ENCODE results near the gene PTPN6. TPM values are rescaled to one million over a fixed set of nuclear protein-coding genes. Genes with fewer than 3 reads are reported as not detected.

Gene PTPN6
- total and polyA plus RNA-seq, 2 of the 13 experiments (the other 11 are each of a cell fraction or from before 2014, with no cell fraction given): 10.5 to 10.6 TPM

- TF ChIP-seq ZNF263 (CRISPR knock-in tag; IDR thresholded peaks at IDR 0.05): peak; percentile 19; the same call in 1 of the 2 replicates
- peak; percentile 22 for TF ChIP-seq RBM22 (optimal IDR thresholded peaks at IDR 0.05; ENCODE audit: low read length)
- TF ChIP-seq TEF (CRISPR knock-in tag; IDR thresholded peaks at IDR 0.05): no peak
- peak in 1 of 2 experiments; percentile 53; a peak in 1 of 4 replicates for TF ChIP-seq POLR2A (IDR thresholded peaks at IDR 0.05; ENCODE audit: insufficient read depth in 1 of 2, low read depth in 2 of 2, low read length in 2 of 2)
- TF ChIP-seq ZNF446 (CRISPR knock-in tag; IDR thresholded peaks at IDR 0.05): 0 out of 2 replicates have a peak, but pooled peaks have one; percentile 39
- peak; percentile 45 for TF ChIP-seq POLR2AphosphoS5 (IDR thresholded peaks at IDR 0.05; ENCODE audit: low read depth, low read length)
- 0 out of 2 replicates have a peak, but pooled peaks have one; percentile 44 for TF ChIP-seq BCL3 (CRISPR knock-in tag; IDR thresholded peaks at IDR 0.05)
- TF ChIP-seq ONECUT2 (CRISPR knock-in tag; IDR thresholded peaks at IDR 0.05): no peak
- no peak for TF ChIP-seq CHD2 (IDR thresholded peaks at IDR 0.05; ENCODE audit: low read depth, low read length)
- peak; percentile 30; the same call in 1 of the 2 replicates for TF ChIP-seq ZC3H13 (CRISPR knock-in tag; IDR thresholded peaks at IDR 0.05)
- TF ChIP-seq KDM6A (CRISPR knock-in tag; IDR thresholded peaks at IDR 0.05; ENCODE audit: low read depth): no peak
- peak; percentile 41; the same call in 1 of the 2 replicates for TF ChIP-seq TAF1 (CRISPR knock-in tag; IDR thresholded peaks at IDR 0.05)
- peak; percentile 26 for TF ChIP-seq YY1 (IDR thresholded peaks at IDR 0.05; ENCODE audit: insufficient read depth, insufficient replicate concordance, low read depth, low read length)
- TF ChIP-seq ARID5B (CRISPR knock-in tag; IDR thresholded peaks at IDR 0.05): peak; percentile 20; the same call in 1 of the 2 replicates
- TF ChIP-seq ARID4A (CRISPR knock-in tag; IDR thresholded peaks at IDR 0.05; ENCODE audit: borderline replicate concordance): peak; percentile 57; the same call in 1 of the 2 replicates
- TF ChIP-seq GLMP (CRISPR knock-in tag; IDR thresholded peaks at IDR 0.05; ENCODE audit: borderline replicate concordance): no peak
These were observed 23.7 kb upstream of the PTPN6 start, which contains the start of gene ATN1 (continued) for GRCh38 chr12:6927379-6928021.
